Activated CD8-positive, alpha-beta T cell treated with anti-CD3 and anti-CD28 coated beads for 36 hours (primary cell): ENCODE measurements around the gene XKR3. TPM values are rescaled to one million over a fixed set of nuclear protein-coding genes. Genes with fewer than 3 reads are reported as not detected.
"Not testable (repeated sequence)": the region's sequence is repeated elsewhere in the genome, so short reads cannot be mapped to it uniquely, and the experiment has no call there.

ENCODE experiments used
- ATAC-seq: fragments of 200-7000 bp; cut with Tn5 transposase; one replicate; pipeline ENCODE4 v1.10.0; 2021; ENCODE audit warnings: mild to moderate bottlenecking, moderate library complexity
- CTCF ChIA-PET: fragments of 350-600 bp; sonication (Branson Sonifier 250); formaldehyde crosslinking; loops from one replicate; lab custom pipeline; 2021; ENCODE audit warnings: antibody characterized with exemption; lab: Charles Lee
- POLR2A ChIA-PET: fragments of 350-600 bp; sonication (Branson Sonifier 250); formaldehyde crosslinking; loops from one replicate; lab custom pipeline; 2021; ENCODE audit warnings: antibody characterized with exemption; lab: Charles Lee
- DNase-seq: peaks from one replicate; pipeline ENCODE4 v3.0.0-alpha.2; 2020
- H3K27ac Mint-ChIP-seq: one replicate; pipeline ENCODE4 v1.8.0; 2021; ENCODE audit warnings: mild to moderate bottlenecking, mixed read lengths
- H3K27me3 Mint-ChIP-seq: one replicate; pipeline ENCODE4 v1.8.0; 2021; ENCODE audit warnings: mixed read lengths
- H3K36me3 Mint-ChIP-seq: one replicate; pipeline ENCODE4 v1.8.0; 2021; ENCODE audit warnings: low read depth, mixed read lengths
- H3K4me1 Mint-ChIP-seq: one replicate; pipeline ENCODE4 v1.8.0; 2021; ENCODE audit warnings: low read depth, mixed read lengths
- H3K4me3 Mint-ChIP-seq: one replicate; pipeline ENCODE4 v1.8.0; 2021; ENCODE audit warnings: mild to moderate bottlenecking, moderate library complexity, mixed read lengths
- H3K9me3 Mint-ChIP-seq: one replicate; pipeline ENCODE4 v1.8.0; 2021; ENCODE audit warnings: mixed read lengths
- intact Hi-C: fragments of 100-400 bp; cut with micrococcal nuclease; formaldehyde crosslinking; loops from one replicate; pipeline ENCODE4 v1.10.0; 2022
- total RNA-seq, 2 experiments: library from RNA; stranded (reverse); gene quantifications; one replicate each; pipeline ENCODE4 v1.2.3, GENCODE V29; 2021

The XKR3 gene
- total RNA-seq, 2 experiments from 2014 or later: not detected

- H3K27me3 Mint-ChIP-seq, CTCF ChIA-PET, H3K36me3 Mint-ChIP-seq, POLR2A ChIA-PET, H3K4me3 Mint-ChIP-seq, DNase-seq, H3K27ac Mint-ChIP-seq, ATAC-seq, H3K4me1 Mint-ChIP-seq, H3K9me3 Mint-ChIP-seq, intact Hi-C loops: not testable (repeated sequence)
These were observed 90.9 kb downstream of the XKR3 start for GRCh38 chr22:16734271-16734670.

Other genes starting within 250 kb of the XKR3 start
- gene CCT8L2, start 232.6 kb downstream of the XKR3 start, total RNA-seq: not detected
- not detected for gene GAB4, start 182.8 kb upstream of the XKR3 start, total RNA-seq